Fibroblast of pulmonary artery (primary cell): Measurements from ENCODE around the gene DEFB114.

Source experiments
- DNase-seq: peaks from one replicate; pipeline ENCODE4 v3.0.0-alpha.2; 2010; ENCODE audit warnings: low read depth
- H3K4me3 ChIP-seq: replicated peaks from 2 replicates; pipeline ENCODE4 v1.5.1; 2011; ENCODE audit warnings: low read depth, mild to moderate bottlenecking, control low read depth, low read length, moderate library complexity
- CTCF ChIP-seq: IDR thresholded peaks from 2 replicates; pipeline ENCODE4 v1.5.1; 2011; ENCODE audit warnings: mild to moderate bottlenecking, control low read depth, low read length, inconsistent platforms; ENCODE audit errors: missing control alignments

The DEFB114 gene

GRCh38 chr6:49982046-49982445, 18.1 kb upstream of the DEFB114 start:
- TF ChIP-seq CTCF: no peak
- DNase-seq: no peak
- no peak overlapping the region for H3K4me3 ChIP-seq

GRCh38 chr6:49980898-49981297, 16.9 kb upstream of the DEFB114 start:
- no peak for TF ChIP-seq CTCF
- DNase-seq: no peak
- H3K4me3 ChIP-seq: no peak overlapping the region

- DNase-seq: no peak
- TF ChIP-seq CTCF: no peak
These were observed 15.6 kb upstream of the DEFB114 start for GRCh38 chr6:49979584-49979983.

GRCh38 chr6:49978332-49979226, 14.6 kb upstream of the DEFB114 start:
- TF ChIP-seq CTCF: no peak
- DNase-seq: no peak
- no peak overlapping the region for H3K4me3 ChIP-seq

More at GRCh38 chr6:49979584-49979983, 15.6 kb upstream of the DEFB114 start:
- H3K4me3 ChIP-seq: no peak overlapping the region

DNA sequence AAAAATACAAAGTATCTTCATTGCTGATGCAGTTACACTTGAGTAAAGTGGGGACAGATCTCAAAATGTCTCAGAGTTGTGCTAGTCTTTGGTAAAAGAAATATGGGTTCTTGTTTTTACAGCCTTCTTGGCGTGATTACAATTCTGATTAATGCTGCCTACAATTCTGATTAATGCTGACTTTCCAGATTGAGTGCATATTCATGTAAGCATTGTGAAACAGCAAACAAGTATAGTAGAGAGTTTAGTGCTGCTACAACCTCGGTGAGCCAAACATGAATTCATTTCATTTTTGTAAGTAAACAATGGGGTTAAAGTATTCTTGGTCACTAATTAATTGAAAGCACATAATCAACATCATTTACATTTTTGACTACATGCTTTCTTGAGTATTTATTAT, 5.6 kb upstream of the DEFB114 start, which contains the start of gene DEFB113:
TSS of gene DEFB113 (minus strand) at position 21 of the 400 bp plus-strand sequence. CDS start at position 21, 0 bp downstream.
- no peak for DNase-seq
- no peak for TF ChIP-seq CTCF
- no peak within 1 kb of the TSS for H3K4me3 ChIP-seq

- no peak for DNase-seq
- no peak overlapping the region for H3K4me3 ChIP-seq
- no peak for TF ChIP-seq CTCF
These were observed 2.9 kb upstream of the DEFB114 start for GRCh38 chr6:49966823-49967222.
